Muscle of leg (tissue), 11 donors: ENCODE results near the gene ANP32A. TPM values are rescaled to one million over a fixed set of nuclear protein-coding genes. Genes with fewer than 3 reads are reported as not detected.
A peak's percentile ranks its signal among the peaks of the same experiment; 100 is the strongest.

Experiments
- DNase-seq: peaks from one replicate; pipeline ENCODE4 v3.0.0; 2013
- H3K27ac ChIP-seq: one replicate; pipeline ENCODE4 v1.5.1; 2013; ENCODE audit warnings: mild to moderate bottlenecking, low read length, control low read depth
- H3K27me3 ChIP-seq: one replicate; pipeline ENCODE4 v1.6.1; 2013; ENCODE audit warnings: low read length; ENCODE audit not compliant: control insufficient read depth, insufficient read depth
- H3K36me3 ChIP-seq: one replicate; pipeline ENCODE4 v1.6.1; 2013; ENCODE audit warnings: low read length; ENCODE audit not compliant: control insufficient read depth, insufficient read depth
- H3K4me1 ChIP-seq: one replicate; pipeline ENCODE4 v1.6.1; 2013; ENCODE audit warnings: low read length; ENCODE audit not compliant: control insufficient read depth, insufficient read depth
- H3K4me3 ChIP-seq: one replicate; pipeline ENCODE4 v1.5.1; 2013; ENCODE audit warnings: low read length, control low read depth
- H3K9me3 ChIP-seq: replicated peaks from 2 replicates; pipeline ENCODE4 v1.6.1; 2013; ENCODE audit warnings: low read depth, low read length; ENCODE audit not compliant: control insufficient read depth
- WGBS: methylation state at CpG from one replicate; pipeline ENCODE4 v1.1.5; 2013; ENCODE audit warnings: missing lambda C conversion rate; ENCODE audit not compliant: insufficient coverage; 5-methylcytosine and 5-hydroxymethylcytosine counted together
- polyA plus RNA-seq, 8 donors: library from polyadenylated mRNA; unstranded; fragments of 120-200 nt; gene quantifications; one replicate each; pipeline versions ENCODE4 v1.2.1 to v1.2.3, GENCODE V29; 2013; ENCODE audit warnings: inconsistent platforms in 1 of 8, low replicate concordance in 1 of 8; ENCODE audit not compliant: insufficient read length in 8 of 8, insufficient read depth in 1 of 8
- total RNA-seq: library from RNA; stranded (reverse); fragments of 120-200 nt; gene quantifications from one replicate; pipeline ENCODE4 v1.2.4, GENCODE V29; 2013

ANP32A gene
- total and polyA plus RNA-seq, 9 donors = 64.1 to 213 (median 177) TPM

DNA sequence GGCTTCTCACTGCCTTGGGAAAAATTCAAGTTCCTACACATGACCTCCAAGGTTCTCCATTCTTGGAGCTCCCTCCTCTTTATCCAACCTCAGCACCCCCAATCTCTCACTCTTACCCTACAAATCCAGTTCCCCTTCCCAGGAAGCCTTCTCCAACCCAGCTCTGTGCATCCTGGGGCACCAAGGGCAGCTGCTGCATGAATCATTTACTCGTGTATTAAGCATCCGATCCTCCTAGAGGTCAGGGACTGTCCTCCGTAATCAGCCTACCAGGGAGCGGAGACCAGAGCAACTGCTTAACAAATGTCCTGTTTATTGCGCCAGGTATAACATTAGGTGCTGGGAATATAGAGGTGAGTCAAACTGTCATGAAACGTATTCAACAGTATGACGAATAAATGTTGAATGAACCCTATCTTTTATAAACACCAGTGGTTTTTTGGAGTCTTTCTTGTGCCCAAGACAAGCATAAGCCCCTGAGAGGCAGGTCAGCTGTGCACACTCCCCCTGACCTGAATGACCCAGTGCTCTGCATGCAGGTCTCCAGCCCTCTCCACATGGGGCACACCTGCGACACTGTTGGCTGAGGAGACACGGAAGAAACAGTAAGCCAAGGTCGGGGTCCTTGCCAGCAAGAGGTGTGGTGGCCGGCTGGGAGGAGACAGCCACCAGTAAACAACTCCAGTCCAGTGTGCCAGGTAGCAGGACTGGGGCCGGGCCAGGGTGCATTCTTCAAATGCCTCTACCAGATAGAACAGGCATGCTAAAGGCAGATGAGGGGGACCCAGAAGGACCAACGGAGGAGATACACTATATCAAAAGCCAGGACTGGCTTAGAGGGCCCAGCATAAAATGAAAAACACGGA lies 27.6 kb downstream of the ANP32A start:
- peaks cover 89% of the 10 kb centered on the region for H3K4me1 ChIP-seq
- DNase-seq = no peak
- no peak overlapping the region for H3K27ac ChIP-seq
- H3K36me3 ChIP-seq = peaks cover 4% of the 10 kb centered on the region
- H3K4me3 ChIP-seq = no peak overlapping the region
- 62% methylated on average over 12 of the region's 14 CpGs for WGBS
- no peaks in the 10 kb centered on the region for H3K9me3 ChIP-seq
- no peaks in the 10 kb centered on the region for H3K27me3 ChIP-seq

DNA sequence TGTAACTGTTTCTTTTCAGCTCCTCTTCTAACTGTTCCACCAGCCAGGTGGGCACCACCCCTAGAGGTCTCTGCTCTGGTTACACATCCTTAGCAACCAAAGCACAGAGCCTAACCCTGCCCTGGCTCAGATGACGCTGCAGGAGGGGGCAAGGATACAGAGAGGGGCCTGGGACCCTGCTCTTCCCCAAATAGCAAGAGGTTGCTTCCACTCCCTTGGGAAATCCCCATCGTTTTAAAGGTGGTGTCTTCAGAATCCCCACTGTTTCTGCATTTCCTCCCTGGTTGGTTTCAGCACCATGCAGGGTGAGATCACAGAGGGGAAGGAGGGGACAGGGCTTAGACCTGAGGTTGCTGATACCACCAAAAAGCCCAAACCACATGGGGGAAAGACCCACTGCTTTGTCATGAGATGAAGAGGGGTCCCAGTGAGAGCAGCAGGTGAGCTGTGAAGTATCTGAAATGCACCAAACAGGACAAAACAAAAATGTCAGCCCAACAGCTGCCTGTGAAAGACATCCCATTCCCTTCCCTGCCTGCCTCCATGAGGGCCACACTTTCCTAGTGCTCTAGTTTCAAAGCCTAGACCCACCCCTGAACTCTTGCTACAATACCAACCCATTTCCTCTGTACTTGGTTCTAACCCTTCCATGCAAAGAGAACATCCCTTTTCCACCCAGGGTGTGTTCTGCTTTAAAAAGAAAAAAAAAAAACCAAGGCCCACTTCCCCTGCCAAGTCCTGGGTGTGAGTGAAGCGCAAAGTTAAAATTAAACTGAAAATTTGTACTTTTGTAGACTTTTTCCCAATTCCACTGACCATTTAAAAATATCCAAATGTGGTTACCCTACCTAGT lies 29.0 kb downstream of the ANP32A start:
- H3K27ac ChIP-seq = no peak overlapping the region
- WGBS = no CpG with 5 or more reads among the region's 3 CpGs

DNA sequence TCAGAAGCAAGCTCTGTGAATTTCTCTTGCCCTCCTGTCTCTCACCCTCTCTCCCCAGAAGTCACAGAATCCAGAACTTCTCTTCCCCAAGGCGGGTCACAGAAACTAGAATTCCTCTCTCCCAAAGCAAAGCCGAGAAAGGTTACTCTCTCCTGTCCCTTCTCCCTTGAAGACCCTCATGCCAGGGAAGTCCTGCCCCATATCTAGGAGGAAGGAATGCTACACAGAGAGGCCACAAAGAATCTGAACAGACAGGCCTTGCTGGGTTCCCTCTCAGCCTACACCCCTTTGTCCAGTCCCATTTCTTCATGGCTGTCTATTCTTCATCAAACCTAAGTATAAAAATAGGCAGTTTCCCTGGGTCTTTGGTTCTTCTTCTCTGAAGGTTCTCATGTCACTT lies 29.8 kb downstream of the ANP32A start:
- peaks cover 72% of the 10 kb centered on the region for H3K4me1 ChIP-seq
- H3K36me3 ChIP-seq = peaks cover 18% of the 10 kb centered on the region
- no peak overlapping the region for H3K27ac ChIP-seq
- H3K4me3 ChIP-seq = no peak overlapping the region
- DNase-seq = no peak
- no peaks in the 10 kb centered on the region for H3K9me3 ChIP-seq
- no peaks in the 10 kb centered on the region for H3K27me3 ChIP-seq
- 100% methylated on average over 1 of the region's 2 CpGs for WGBS

More for the DNA sequence above, 29.0 kb downstream of the ANP32A start:
- Histone ChIP-seq H3K4me3 (no peak overlapping the region), H3K27me3 (no peaks in the 10 kb centered on the region), H3K4me1 (peaks cover 80% of the 10 kb centered on the region), H3K9me3 (no peaks in the 10 kb centered on the region), H3K36me3 (peaks cover 15% of the 10 kb centered on the region)
- no peak for DNase-seq

DNA sequence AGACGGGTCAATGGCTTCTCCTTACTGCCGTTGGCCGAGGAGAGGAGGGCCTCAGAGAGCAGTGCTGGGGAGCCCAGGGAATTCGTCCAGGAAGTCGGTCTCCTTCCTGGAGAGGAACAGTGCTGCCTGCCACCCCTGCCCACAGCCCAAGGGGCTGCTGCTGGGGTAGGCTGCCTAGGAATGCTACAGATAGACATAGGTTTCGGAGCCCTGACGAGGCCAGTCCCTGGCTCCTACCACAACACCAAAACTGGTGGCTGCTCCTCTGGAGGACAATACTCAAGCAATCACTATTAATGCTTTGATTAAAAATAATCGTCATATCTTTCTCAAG lies 30.5 kb downstream of the ANP32A start:
- H3K9me3 ChIP-seq = no peaks in the 10 kb centered on the region
- no peak for DNase-seq
- H3K36me3 ChIP-seq = peaks cover 25% of the 10 kb centered on the region
- H3K4me3 ChIP-seq = no peak overlapping the region
- WGBS = 46% methylated on average over 5 of the region's 8 CpGs
- peaks cover 65% of the 10 kb centered on the region for H3K4me1 ChIP-seq
- H3K27me3 ChIP-seq = no peaks in the 10 kb centered on the region
- peak overlapping the region; percentile 64 for H3K27ac ChIP-seq

DNA sequence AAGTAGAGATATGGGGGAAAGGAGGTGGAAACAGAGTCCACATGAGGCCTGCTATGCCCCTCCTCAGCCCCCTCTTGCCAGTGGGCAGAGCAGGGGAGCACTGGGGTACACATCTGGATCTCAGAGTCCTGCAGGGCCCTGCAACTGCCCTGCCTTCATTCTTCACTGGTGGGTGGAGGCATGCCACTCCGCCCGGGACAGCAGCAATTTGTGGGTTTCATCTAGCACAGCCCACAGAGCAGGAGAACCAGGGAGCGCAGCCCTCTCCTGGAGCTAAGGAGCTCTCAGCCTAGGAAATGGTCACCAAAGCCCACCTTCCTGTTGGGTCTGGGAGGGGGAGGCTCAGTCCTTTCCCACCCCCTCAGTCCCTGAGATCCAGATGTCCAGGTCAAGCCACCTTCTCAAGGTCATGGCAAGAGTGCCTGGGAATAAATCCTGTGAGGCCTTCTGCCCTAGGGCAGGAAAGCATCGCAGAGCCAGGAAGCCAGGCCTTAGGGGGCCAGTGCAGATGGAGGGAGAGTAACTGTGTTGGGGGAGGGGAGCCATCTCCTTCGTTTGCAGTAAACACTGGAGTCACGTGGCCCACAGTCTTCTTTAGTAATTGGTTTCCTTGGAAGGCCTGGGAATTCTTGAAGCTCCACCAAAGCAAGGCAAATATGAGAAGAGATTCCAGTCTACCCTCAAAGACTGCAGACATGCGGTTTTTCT lies 31.0 kb downstream of the ANP32A start:
- H3K4me3 ChIP-seq = no peak overlapping the region
- H3K27me3 ChIP-seq = no peaks in the 10 kb centered on the region
- peak; percentile 60 for DNase-seq
- H3K4me1 ChIP-seq = peaks cover 60% of the 10 kb centered on the region
- 23% methylated on average over 2 of the region's 7 CpGs for WGBS
- H3K9me3 ChIP-seq = no peaks in the 10 kb centered on the region
- peak overlapping the region; percentile 64 for H3K27ac ChIP-seq
- peaks cover 29% of the 10 kb centered on the region for H3K36me3 ChIP-seq

DNA sequence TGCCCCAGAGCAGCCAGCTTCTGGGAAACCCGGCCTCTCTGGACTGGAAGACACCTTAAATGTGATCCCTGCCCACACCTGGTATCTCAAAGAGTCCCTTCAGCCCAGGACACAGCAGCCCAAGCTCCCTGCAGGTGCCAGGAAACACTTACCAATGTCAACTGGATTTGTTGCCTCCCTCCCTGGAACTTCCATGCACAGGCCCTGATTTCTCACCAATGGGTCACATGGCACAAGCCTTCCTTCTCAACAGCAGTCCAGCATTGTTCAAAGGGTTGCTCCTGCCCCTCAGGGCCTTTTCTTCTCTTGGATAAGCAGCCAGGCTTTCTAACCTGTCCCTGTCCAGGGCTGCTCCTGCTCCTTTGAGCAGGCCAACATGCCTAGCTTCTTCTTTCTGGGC lies 31.6 kb downstream of the ANP32A start:
- H3K4me1 ChIP-seq = peaks cover 55% of the 10 kb centered on the region
- WGBS = 89% methylated on average over 1 of the region's 1 CpG
- no peak overlapping the region for H3K4me3 ChIP-seq
- H3K36me3 ChIP-seq = peaks cover 34% of the 10 kb centered on the region
- DNase-seq = no peak
- H3K9me3 ChIP-seq = no peaks in the 10 kb centered on the region
- H3K27me3 ChIP-seq = no peaks in the 10 kb centered on the region
- peak overlapping the region; percentile 64 for H3K27ac ChIP-seq

DNA sequence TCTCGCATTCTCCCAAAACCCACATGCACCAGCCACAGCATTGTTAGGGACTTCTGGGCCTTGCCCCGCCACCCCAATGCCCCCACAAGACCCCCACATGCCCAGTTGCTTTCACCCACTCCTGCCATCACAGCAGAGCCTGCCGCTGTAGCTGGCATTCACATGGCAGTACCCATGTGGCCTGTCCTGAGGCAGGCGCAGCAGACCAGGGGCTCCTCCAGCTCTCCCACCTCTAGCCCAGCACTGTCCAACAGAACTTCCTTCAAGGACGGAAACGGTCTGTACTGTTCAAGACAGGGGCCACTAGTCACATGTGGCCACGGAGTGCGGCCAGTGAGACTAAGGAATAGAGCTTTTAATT lies 32.5 kb downstream of the ANP32A start:
- Histone ChIP-seq H3K4me3 (no peak overlapping the region), H3K27me3 (no peaks in the 10 kb centered on the region), H3K9me3 (no peaks in the 10 kb centered on the region), H3K27ac (no peak overlapping the region), H3K4me1 (peaks cover 47% of the 10 kb centered on the region), H3K36me3 (peaks cover 42% of the 10 kb centered on the region)
- WGBS = 83% methylated on average over 3 of the region's 8 CpGs
- DNase-seq = no peak

DNA sequence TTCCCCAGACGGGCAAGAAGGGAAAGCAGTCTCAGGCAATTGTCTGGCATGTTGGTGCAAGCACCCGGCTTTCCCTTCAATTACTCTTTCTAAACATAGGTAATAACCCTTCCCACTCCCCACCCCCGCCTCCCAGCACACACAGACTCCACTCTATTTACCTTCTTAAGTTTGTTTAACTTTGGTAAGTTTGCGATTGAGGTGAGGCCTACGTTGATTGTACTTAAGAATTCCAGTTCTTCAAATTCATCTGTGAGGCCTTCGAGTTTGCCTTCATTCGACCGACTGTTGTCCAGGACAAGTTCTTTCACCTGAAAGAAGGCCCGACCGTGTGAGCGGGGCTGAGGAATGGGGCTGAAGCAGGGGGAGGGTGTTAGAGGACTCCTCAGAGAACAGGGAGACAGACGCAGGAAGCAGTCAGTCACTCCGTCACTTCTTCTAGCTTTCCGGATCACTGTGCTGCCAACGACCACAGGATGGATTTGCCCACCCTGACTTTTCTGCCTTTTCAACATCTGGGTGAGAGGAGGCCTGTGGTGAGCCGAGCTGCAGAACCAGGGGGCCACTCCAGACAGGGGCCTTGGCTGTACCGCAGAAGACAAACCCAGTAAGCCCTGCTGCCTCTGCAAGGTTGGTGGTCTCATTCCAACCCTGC lies 33.0 kb downstream of the ANP32A start:
- Histone ChIP-seq H3K27me3 (no peaks in the 10 kb centered on the region), H3K4me3 (no peak overlapping the region), H3K9me3 (no peaks in the 10 kb centered on the region), H3K27ac (no peak overlapping the region), H3K36me3 (peaks cover 47% of the 10 kb centered on the region), H3K4me1 (peaks cover 45% of the 10 kb centered on the region)
- 62% methylated on average over 8 of the region's 17 CpGs for WGBS
- no peak for DNase-seq

DNA sequence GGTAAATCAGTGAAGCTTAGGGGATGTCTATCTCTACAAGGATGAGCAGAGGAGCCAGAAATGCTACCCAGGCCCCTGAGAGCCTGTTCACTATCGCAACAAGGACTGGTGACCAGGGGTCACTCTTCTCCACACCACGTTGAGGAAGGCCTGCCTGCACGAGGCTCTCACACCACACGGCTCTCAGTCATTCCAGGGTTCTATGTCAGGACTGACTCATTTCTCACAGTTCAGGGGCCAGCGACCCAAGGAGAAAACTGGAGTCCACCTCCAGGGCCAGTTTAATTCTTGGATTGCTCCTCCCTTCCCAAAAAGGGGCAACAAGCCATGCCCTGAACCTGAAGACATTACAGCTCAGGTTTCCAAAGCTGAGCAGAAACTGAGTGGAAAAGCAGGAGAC lies 33.9 kb downstream of the ANP32A start:
- peaks cover 42% of the 10 kb centered on the region for H3K4me1 ChIP-seq
- no peaks in the 10 kb centered on the region for H3K9me3 ChIP-seq
- no peaks in the 10 kb centered on the region for H3K27me3 ChIP-seq
- no peak overlapping the region for H3K27ac ChIP-seq
- H3K36me3 ChIP-seq = peaks cover 57% of the 10 kb centered on the region
- no peak overlapping the region for H3K4me3 ChIP-seq
- WGBS = 94% methylated on average over 5 of the region's 5 CpGs
- no peak for DNase-seq
